ENCODE data around the gene THEM4.

DNA sequence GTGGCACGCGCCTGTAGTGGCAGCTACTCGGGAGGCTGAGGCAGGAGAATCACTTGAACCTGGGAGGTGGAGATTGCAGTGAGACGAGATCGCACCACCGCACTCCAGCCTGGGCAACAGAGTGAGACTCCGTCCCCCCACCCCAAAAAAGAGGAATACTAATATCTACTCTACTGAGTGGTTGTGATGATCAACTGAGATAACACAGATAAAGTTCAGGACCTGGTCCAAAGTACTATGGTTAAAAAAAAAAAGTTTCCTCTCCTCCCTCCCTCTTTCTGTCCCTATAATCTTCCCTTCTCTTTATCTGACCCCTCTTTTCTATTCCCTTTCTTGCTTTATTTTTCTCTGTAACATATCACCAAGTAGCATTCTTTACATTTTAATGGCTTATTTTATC is 73.7 kb downstream of the THEM4 start:
- TF ChIP-seq, protein P1, sequence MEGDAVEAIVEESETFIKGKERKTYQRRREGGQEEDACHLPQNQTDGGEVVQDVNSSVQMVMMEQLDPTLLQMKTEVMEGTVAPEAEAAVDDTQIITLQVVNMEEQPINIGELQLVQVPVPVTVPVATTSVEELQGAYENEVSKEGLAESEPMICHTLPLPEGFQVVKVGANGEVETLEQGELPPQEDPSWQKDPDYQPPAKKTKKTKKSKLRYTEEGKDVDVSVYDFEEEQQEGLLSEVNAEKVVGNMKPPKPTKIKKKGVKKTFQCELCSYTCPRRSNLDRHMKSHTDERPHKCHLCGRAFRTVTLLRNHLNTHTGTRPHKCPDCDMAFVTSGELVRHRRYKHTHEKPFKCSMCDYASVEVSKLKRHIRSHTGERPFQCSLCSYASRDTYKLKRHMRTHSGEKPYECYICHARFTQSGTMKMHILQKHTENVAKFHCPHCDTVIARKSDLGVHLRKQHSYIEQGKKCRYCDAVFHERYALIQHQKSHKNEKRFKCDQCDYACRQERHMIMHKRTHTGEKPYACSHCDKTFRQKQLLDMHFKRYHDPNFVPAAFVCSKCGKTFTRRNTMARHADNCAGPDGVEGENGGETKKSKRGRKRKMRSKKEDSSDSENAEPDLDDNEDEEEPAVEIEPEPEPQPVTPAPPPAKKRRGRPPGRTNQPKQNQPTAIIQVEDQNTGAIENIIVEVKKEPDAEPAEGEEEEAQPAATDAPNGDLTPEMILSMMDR (IDR thresholded peaks at IDR 0.05) = no peak
- no peak for TF ChIP-seq POLR2A (IDR thresholded peaks at IDR 0.05)
- TF ChIP-seq POLR2AphosphoS5 (IDR thresholded peaks at IDR 0.05) = no peak
